ENCODE results near the gene PATZ1. TPM values are rescaled to one million over a fixed set of nuclear protein-coding genes. Genes with fewer than 3 reads are reported as not detected.

Gene PATZ1
- total RNA-seq, 1 experiment from 2014 or later = 120 TPM

DNA sequence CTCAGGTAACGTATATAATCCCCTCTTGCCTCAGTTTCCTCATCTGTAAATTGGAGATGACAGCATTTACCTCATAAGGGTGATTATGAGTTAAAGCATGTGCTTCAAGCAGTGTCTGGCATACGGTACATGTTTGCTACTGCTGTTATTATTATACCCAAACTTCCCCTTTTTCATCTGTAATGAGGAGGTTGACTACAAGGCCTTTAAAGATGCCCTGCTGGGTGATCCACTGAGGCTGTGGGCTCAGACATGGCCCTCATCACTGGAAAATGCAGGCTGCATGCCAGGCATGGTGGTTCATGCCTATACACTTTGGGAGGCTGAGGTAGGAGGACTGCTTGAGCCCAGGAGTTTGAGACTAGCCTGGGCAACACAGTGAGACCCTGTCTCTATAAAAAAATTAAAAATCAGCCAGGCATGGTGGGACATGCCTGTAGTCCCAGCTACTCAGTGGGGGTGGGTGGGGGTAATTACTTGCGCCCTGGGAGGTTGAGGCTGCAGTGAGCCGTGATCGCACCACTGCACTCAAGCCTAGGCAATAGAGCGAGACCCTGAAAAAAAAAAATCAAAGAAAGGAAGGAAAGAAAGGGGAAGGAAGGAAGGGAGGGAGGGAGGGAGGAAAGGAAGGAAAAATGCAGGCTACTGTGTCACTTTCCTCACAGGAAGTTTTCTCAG lies 58.2 kb downstream of the PATZ1 start:
- no CpG with 5 or more reads among the region's 6 CpGs for WGBS (ENCODE audit: extremely low coverage, insufficient read length, low lambda C conversion rate)
- Mint-ChIP-seq H3K27me3 (ENCODE audit: low read depth) (peaks cover 29% of the 10 kb centered on the region), H3K4me3 (no peak overlapping the region)

More for the DNA sequence above, 58.2 kb downstream of the PATZ1 start:
- Histone ChIP-seq H2BK20ac (ENCODE audit: low read depth, low read length, poor library complexity, severe bottlenecking) (no peak overlapping the region), H3K79me1 (ENCODE audit: insufficient read depth, low read depth, low read length, poor library complexity, severe bottlenecking) (no peaks in the 10 kb centered on the region), H2AK5ac (ENCODE audit: insufficient read length, low read length) (no peak overlapping the region), H2BK5ac (ENCODE audit: insufficient read length, low read length) (no peak overlapping the region), H4K20me1 (ENCODE audit: control insufficient read depth, insufficient read depth, insufficient read length) (no peaks in the 10 kb centered on the region), H2BK15ac (ENCODE audit: low read depth, low read length) (no peak overlapping the region), H3K9me3 (ENCODE audit: control insufficient read depth, low read depth, low read length) (no peaks in the 10 kb centered on the region), H3K14ac (ENCODE audit: insufficient read depth, low read length) (no peak overlapping the region), H2BK120ac (ENCODE audit: low read depth, low read length, poor library complexity, severe bottlenecking) (no peak overlapping the region), H3K9ac (ENCODE audit: extremely low read depth, insufficient read length, low read length) (no peak overlapping the region), H3K4ac (ENCODE audit: low read depth, low read length) (no peak overlapping the region), H3K23me2 (ENCODE audit: insufficient read length, low read depth, low read length, poor library complexity, severe bottlenecking) (peaks cover 11% of the 10 kb centered on the region), H4K8ac (replicated peaks; ENCODE audit: insufficient read length, low read depth, low read length) (no peak overlapping the region), H2AFZ (ENCODE audit: low read length) (no peak overlapping the region), H3K79me2 (ENCODE audit: insufficient read depth, low read length) (no peaks in the 10 kb centered on the region), H3T11ph (ENCODE audit: low read length) (no peak overlapping the region), H3K4me1 (ENCODE audit: insufficient read depth, low read length) (no peaks in the 10 kb centered on the region; the same call in 1 of the 2 replicates), H3K27me3 (ENCODE audit: insufficient read depth, low read length) (peaks cover 2% of the 10 kb centered on the region; the same call in 1 of the 2 replicates), H3K4me2 (ENCODE audit: insufficient read depth, insufficient read length, low read length) (no peak overlapping the region), H4K91ac (ENCODE audit: insufficient read length, low read depth, low read length) (no peak overlapping the region), H4K5ac (ENCODE audit: insufficient read length, low read depth, low read length) (no peak overlapping the region), H2BK12ac (ENCODE audit: insufficient read length, low read depth, low read length) (no peak overlapping the region), H3K27ac (ENCODE audit: insufficient read length, low read depth, low read length) (no peak overlapping the region), H3K56ac (ENCODE audit: insufficient read length, low read depth, low read length) (no peak overlapping the region), H3K23ac (ENCODE audit: insufficient read length, low read depth, low read length) (no peak overlapping the region), H3K18ac (ENCODE audit: insufficient read length, low read depth, low read length) (no peak overlapping the region)
- TF ChIP-seq, protein P1, sequence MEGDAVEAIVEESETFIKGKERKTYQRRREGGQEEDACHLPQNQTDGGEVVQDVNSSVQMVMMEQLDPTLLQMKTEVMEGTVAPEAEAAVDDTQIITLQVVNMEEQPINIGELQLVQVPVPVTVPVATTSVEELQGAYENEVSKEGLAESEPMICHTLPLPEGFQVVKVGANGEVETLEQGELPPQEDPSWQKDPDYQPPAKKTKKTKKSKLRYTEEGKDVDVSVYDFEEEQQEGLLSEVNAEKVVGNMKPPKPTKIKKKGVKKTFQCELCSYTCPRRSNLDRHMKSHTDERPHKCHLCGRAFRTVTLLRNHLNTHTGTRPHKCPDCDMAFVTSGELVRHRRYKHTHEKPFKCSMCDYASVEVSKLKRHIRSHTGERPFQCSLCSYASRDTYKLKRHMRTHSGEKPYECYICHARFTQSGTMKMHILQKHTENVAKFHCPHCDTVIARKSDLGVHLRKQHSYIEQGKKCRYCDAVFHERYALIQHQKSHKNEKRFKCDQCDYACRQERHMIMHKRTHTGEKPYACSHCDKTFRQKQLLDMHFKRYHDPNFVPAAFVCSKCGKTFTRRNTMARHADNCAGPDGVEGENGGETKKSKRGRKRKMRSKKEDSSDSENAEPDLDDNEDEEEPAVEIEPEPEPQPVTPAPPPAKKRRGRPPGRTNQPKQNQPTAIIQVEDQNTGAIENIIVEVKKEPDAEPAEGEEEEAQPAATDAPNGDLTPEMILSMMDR (conservative IDR thresholded peaks at IDR 0.05) = no peak
- Mint-ChIP-seq H3K9me3 (no peaks in the 10 kb centered on the region; a peak in 1 of 5 replicates), H3K27ac (no peak overlapping the region), H3K36me3 (ENCODE audit: insufficient read depth in 1 of 3, low read depth in 3 of 3) (no peaks in the 10 kb centered on the region), H3K4me1 (peaks cover 28 to 38% of the 10 kb centered on the region in 2 experiments)
- no peak for DNase-seq
